NCI-H510A (cell line): ENCODE results near the gene CACNG5.
A peak's percentile ranks its signal among the peaks of the same experiment; 100 is the strongest.

Experiments
- DNase-seq: peaks from one replicate; lab custom pipeline; 2025; lab: John Stamatoyannopoulos, UW

CACNG5 gene

DNA sequence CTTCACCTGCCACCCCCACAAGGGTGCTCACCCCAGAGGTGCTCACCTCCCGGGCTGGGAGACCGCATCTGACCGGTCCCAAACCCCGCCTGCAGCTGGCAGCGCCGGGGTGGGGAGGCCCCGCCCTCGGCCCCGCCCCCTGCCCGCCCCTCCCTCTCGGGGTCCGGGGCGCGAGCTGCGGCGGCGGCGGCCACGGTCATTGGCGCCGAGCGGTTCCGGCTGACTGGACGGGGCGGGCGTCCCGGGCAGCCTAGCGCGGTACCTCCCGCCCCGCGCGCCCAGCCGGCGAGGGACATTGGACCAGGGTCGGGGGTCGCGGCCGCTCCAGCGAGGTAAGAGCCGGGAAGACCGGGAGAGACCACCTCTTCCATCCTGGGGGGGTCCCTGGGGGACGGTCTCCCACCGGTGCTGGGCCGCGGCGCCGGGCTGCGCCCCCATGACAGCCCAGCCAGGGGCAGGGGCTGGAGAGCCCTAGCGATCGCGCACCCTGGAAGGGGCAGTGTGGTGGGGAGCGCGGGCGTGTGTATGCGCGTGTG lies at the start of gene CACNG5:
Gene CACNG5, plus strand, starts transcription at position 199 of the 536 bp plus-strand sequence. CDS start 42,216 bp downstream, outside the sequence.
- DNase-seq = peak; percentile 23

DNA sequence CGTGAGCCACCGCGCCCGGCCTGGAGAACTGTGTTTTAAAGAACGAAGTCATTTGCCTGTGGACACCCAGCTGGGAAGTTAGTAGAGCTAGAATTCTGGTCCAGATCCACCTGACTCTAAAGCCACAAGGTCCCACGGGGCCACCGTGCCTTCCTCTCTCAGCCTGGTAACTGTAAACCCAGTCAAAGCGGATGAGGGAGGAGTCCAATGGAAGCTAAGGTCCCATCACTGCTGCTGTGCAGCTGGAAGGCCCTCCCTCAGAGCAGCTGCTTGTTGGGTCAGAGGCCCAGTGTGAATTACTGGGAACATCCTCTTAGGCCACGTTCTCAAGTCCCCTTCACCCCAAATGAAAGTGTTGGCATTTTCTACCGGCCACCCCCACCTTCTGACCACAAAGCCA lies 48.8 kb upstream of the CACNG5 start:
- DNase-seq = no peak

- DNase-seq = no peak
Observed at GRCh38 chr17:66787914-66788313, 47.0 kb upstream of the CACNG5 start.

- no peak for DNase-seq
Observed at GRCh38 chr17:66789093-66789492, 45.8 kb upstream of the CACNG5 start.

DNA sequence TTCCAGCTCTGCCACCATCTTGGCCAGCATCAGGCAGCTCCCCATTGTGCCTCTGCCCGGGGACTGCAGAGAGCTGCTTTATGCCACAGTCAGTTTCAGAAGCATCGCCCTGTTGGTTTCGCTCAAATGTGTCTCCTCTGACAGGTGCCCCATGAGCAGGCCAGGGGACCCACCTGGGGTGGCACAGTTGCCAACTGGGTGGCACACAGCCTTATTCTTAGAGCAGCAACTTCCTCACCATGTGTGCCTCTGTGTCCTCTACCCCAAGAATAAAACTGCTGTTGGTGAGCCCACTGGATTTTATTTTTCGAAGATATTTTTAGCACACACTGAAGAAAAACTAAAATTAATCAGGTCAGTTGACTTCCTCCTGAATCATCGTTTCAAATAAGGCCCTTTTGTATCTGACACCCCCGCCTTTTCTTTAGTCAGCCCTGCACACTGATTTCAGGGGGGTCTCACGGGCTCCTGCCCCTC lies 44.9 kb upstream of the CACNG5 start:
- DNase-seq = no peak

DNA sequence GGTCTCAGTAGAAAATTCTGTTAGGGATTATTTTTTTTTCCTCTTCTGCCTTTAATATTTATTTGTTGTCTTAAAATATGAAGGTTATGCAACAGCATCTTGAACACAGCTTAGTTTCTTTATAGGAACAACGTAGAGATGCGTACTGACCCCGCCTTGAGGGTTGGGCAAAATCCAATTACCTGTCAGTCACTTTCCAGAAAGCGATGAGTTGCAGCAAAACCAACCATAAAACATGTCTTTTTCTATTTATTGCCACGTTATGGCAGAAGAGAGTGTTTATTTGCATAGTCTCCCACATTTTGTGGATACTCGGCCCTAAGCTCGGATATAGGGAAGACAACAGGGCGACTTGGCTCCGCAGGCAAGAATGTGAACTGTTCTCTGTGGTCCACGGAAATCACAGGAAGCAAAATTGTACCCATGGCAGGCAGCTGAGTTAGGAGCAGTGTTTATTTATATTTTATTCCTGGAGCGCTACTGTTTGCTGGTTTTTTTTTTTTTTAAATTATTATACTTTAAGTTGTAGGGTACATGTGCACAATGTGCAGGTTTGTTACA lies 44.3 kb upstream of the CACNG5 start:
- DNase-seq = no peak

DNA sequence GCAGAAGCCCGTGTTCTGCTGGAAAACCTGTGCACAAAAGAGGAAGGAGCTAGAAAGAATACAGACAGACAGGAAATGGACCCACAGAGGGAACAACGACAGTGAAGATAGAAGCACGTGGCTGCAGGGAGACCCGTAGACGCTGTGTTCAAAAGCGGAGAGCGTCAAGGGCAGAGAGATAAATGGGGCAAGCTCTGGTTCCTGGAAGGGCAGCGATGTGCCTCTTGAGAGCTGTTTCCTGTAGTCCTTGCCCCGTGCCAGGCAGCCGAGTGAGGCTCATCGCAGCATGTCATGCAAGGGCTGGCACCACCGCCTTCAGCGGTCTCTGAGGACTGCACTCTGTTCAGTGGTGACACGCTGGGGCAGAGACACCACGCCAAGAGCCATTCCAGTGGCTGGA lies 43.6 kb upstream of the CACNG5 start:
- DNase-seq = peak; percentile 24

DNA sequence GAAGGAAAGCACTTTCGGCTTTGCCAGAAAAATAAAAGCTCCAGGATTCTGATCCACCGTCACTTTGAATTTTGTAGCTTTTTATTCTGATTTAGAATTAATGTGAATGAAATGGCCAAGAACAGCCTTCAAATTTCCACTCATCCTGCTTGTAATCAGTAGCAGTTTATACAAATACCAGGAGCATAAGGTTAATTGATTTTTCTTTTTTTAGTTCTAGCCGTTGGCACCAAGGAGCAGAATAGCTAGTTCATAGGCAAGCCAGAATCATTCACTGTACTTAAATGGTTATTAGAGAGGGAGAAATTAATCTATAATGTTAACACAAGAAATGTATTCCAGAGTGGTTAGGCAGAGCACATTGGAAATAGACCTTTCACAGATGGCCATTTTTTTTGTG lies 41.1 kb upstream of the CACNG5 start:
- DNase-seq = no peak

- no peak for DNase-seq
Observed at GRCh38 chr17:66795486-66795885, 39.4 kb upstream of the CACNG5 start.

DNA sequence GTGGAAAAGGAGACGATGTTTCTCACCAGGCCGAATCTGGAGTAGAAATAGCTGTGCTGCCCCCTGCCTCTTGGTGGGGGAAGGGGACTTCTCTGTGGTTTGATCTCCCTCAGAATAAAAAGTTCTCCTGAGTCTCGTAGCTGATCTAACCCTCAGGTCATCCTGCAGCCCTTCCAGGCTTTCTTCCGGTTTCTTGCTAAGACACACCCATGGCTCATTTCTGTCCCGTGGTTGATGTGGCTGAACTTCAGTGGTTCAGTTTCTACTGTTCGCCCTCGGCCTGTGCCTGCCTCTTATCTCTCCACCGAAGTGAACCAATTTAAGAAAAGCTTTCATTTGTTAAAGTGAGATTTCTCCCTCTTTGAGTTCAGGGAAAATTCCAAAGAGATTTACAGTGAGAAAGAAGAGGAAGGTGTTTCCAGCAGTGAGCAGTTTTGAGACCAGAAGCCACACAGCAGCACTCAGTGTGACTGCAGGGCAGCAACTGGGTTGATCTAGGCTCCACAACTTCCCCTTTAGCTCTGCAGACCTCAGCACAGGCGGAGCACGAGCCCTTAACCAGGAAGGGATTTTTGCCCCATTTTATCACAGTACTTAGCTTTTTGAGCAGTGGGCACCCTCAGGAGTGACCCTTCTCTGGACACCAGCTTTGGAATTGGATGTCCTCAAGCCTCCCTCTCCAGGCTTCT lies 34.9 kb upstream of the CACNG5 start:
- no peak for DNase-seq

DNA sequence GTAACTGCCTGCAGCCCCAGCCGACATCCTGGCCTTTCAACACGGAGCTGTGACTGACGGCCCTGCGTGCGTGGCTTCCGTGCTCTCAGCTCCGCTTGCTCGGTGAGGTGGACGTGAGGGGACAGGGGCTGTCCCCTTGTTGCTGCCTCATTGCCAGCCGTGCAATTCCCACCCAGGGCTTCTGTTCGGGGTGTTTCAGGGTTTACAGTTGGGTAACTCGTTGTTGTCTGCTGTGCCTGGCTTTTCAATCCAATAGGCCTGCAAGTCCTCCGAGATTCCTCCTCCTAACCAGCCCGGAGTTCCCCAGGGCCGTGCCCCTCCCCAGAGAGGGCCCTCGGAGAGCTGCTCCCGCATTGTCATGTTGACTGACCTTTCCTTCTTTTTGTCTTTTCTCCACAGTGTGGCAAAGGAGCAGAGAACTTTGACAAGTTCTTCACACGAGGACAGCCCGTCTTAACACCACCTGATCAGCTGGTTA lies 31.4 kb upstream of the CACNG5 start:
- DNase-seq = no peak

- peak; percentile 44 for DNase-seq
Observed at GRCh38 chr17:66805567-66805966, 29.4 kb upstream of the CACNG5 start.

- peak; percentile 22 for DNase-seq
Observed at GRCh38 chr17:66807182-66807581, 27.7 kb upstream of the CACNG5 start.

- no peak for DNase-seq
Observed at GRCh38 chr17:66809408-66809807, 25.5 kb upstream of the CACNG5 start.

- DNase-seq = no peak
Observed at GRCh38 chr17:66810951-66811682, 23.8 kb upstream of the CACNG5 start.

DNA sequence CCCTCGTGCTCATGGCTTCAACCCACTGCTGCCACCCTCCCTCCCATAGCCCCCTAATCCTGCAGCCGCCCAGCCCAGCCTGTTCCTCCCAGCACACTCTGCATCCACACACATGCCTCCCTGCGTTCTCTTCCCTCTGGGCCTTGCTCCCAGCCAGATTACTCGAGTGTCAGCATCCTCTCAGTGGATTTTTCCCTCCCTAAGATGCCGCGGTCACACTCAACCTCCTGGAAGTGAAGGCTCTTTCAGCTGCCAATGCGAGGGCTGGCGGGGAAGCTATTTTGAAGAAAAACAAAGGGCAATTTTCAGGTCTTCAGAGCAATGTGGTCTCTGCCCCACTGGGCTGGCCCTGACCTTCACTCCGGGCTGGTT lies 23.2 kb upstream of the CACNG5 start:
- DNase-seq = no peak

DNA sequence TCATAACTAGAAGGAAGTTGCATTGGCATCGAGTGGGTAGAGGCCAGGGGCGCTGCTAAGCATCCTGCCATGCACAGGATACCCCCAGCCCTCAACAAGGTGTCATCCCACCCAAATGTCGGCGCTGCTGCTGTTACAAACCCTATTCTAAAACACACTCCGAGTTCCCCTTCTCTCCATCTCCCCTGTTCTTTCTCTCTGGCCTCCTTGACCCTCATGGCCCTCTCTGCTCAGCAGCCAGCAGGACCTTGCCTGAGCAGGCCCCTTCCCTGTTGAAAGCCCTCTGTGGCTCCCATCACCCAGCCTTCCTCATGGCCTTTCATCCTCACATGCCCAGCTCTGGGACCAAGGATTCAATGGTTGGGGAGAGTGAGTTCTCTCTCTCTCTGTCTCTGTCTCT lies 22.3 kb upstream of the CACNG5 start:
- DNase-seq = no peak

DNA sequence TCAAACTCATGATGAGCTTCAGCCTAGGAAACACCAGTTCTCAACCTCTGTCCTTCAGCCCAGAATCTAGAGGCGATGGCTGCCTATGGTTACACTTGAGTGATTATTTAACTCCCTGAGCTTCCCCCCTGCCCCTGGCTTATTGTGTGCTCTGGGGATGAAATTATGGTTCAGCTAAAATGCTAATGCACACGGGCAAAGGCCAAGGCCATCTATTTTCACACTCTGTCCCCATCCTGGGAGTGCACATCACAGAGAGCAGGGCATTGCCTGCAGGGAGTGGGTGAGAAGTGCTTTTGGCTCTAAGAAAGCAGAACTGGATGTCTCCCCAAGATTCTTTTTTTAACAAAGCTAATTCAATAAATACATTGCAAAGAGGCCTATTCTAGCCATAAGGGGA lies 21.6 kb upstream of the CACNG5 start:
- no peak for DNase-seq

DNA sequence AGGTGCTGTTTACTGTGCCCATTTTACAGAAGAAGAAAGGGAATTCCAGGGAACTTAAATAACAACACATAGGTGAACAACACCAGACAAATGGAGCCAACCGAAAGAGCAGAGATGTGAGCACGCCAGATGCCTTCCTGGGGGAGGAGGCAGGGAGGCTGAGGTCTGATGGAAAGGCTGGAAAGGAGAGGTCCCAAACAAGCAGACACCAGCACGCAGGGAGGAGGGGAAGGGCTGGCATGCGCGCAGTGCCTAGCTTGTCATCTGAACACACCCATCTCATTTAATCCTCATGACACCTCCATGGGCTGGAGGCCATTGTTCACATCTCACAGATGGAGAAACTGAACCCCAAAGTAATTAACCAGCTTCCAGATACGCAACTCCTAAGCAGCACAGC lies 20.9 kb upstream of the CACNG5 start:
- DNase-seq = no peak

GRCh38 chr17:66814570-66814969 lies 20.3 kb upstream of the CACNG5 start:
- DNase-seq = no peak

DNA sequence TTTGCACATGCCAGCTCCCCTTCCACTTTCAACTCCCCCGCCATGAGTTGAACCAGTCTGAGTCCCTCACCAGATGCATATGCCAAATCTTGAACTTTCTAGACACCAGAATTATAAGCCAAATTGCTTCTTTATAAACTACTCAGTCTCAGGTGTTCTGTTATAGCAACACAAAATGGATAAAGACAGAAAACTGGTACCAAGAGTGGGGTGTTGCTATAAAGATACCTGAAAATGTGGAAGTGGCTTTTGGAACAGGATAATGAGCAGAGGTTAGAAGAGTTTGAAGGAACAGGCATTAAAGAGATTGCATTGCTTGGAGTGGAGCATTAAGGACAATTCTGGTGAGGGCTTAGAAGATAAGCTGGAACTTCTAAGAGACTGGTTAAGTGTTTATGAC lies 17.2 kb upstream of the CACNG5 start:
- DNase-seq = no peak

GRCh38 chr17:66819466-66819865 lies 15.5 kb upstream of the CACNG5 start:
- no peak for DNase-seq

GRCh38 chr17:66822009-66822408 lies 12.9 kb upstream of the CACNG5 start:
- DNase-seq = no peak
